Mononuclear cell (primary cell): Measurements from ENCODE around the gene ZAR1L. TPM values are rescaled to one million over a fixed set of nuclear protein-coding genes. Genes with fewer than 3 reads are reported as not detected.

Experiments
- H3K27me3 ChIP-seq: 2 replicates; pipeline ENCODE4 v1.6.0; 2011; ENCODE audit warnings: low read length, control low read depth; ENCODE audit not compliant: insufficient read depth
- H3K4me1 ChIP-seq: 2 replicates; pipeline ENCODE4 v1.5.1; 2011; ENCODE audit warnings: mild to moderate bottlenecking, low read length, control low read depth; ENCODE audit not compliant: insufficient read depth
- H3K4me3 ChIP-seq: 2 replicates; pipeline ENCODE4 v1.5.1; 2011; ENCODE audit warnings: mild to moderate bottlenecking, low read length, moderate library complexity
- H3K9me3 ChIP-seq: 2 replicates; pipeline ENCODE4 v1.5.1; 2011; ENCODE audit warnings: low read depth, mild to moderate bottlenecking, control low read depth, low read length
- total RNA-seq: library from RNA; depleted of rRNA; stranded (reverse); fragments of >200 nt; gene quantifications from one replicate; pipeline ENCODE4 v1.2.3, GENCODE V29; 2012

ZAR1L gene
- total RNA-seq, 1 donor, result not detected

GRCh38 chr13:32314271-32315237 lies 609 bp downstream of the ZAR1L start:
- H3K4me1 ChIP-seq, result peaks cover 38% of the 10 kb centered on the region
- no peaks in the 10 kb centered on the region for H3K27me3 ChIP-seq
- peak overlapping the region; percentile 75 for H3K4me3 ChIP-seq
- H3K9me3 ChIP-seq, result no peaks in the 10 kb centered on the region

DNA sequence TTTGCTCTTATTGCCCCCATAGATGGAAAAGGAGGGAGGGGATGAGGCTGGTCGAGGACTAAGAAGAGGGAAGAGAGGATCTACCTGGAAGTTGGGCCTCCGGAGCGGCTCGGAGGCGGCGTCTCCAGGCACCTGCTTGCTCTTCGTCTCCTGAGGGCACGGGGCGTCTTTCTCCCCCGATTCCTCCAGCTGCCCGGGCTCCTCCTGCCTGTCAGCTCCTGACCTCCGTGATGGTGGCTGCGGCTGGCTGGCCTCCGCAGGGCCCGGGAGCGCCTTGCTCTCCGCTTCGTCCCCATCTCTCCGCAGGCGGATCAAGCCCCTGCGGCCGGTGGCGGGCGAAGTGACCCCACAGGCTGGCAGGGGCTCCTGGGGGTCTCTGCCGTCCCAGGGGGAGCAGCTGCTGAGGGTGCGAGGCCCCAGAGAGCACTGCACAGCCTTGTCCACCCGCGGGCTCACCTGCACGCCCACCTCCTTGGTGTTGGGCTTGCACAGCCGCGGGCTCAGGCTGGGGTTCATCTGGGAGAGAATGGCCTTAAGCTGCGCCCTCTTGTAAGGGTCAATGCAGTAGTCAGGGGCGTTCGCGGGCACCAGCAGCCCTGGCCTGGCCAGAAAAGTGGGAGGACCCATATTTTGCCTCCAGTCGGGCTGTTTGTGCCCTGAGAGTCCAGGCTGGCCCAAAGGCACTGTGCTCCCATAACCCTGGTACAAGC lies 3.8 kb downstream of the ZAR1L start:
- Histone ChIP-seq H3K9me3 (no peaks in the 10 kb centered on the region), H3K27me3 (no peaks in the 10 kb centered on the region), H3K4me1 (peaks cover 32% of the 10 kb centered on the region), H3K4me3 (no peak overlapping the region)

DNA sequence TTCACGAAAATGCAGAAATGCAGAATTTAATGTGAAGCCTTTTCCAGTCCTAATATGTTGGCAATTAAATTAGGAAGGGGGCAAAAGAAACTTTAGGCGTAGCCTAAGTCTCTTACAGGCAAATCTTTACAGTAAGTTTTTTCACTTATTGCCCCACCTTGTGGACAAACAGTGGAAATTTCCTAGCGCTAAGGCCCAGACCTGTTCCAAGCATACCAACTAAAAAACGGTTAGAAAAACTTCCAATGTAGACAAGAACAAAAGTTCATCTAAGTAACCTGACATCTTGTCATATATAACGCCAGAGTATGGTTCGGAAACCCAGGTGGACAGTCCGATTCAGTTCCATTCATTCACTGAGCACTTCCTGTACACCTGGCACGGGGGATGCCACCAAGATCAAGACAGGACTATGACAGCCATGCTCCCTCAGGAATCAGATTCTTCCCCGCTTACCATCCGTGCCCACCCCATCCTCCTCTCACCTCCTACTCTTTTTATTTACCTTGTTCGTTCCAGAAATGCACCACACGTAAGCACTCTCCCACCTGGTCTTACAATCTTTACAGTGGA lies 4.9 kb downstream of the ZAR1L start:
- H3K9me3 ChIP-seq, result no peaks in the 10 kb centered on the region
- no peaks in the 10 kb centered on the region for H3K27me3 ChIP-seq
- peak overlapping the region; percentile 11 for H3K4me3 ChIP-seq
- peaks cover 26% of the 10 kb centered on the region for H3K4me1 ChIP-seq

- H3K27me3 ChIP-seq, result no peaks in the 10 kb centered on the region
- peak overlapping the region; percentile 11 for H3K4me3 ChIP-seq
- peaks cover 20% of the 10 kb centered on the region for H3K4me1 ChIP-seq
- H3K9me3 ChIP-seq, result no peaks in the 10 kb centered on the region
Observed at GRCh38 chr13:32309312-32310133, 5.6 kb downstream of the ZAR1L start.

GRCh38 chr13:32305646-32306045 lies 9.5 kb downstream of the ZAR1L start:
- Histone ChIP-seq H3K9me3 (no peaks in the 10 kb centered on the region), H3K4me1 (peaks cover 17% of the 10 kb centered on the region), H3K4me3 (no peak overlapping the region), H3K27me3 (no peaks in the 10 kb centered on the region)

DNA sequence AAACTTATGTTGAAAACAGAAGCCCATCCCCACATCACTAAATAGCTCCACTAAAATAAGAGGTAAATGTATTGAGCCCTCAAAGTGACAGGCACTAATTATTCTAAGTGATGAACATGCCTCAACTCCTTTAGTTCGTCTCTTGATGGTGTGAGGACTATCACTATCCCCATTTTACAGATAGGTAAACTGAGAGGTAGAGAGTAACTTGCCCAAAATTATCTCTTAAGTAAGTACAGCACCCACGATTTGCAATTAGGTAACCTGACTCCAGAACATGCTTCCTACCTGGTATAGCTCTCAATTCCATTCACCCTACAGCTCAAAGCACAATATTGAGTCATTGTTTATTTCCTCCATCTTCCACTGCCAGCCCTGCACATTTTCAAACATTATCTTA lies 12.7 kb downstream of the ZAR1L start:
- no peaks in the 10 kb centered on the region for H3K9me3 ChIP-seq
- H3K4me3 ChIP-seq, result no peak overlapping the region
- no peaks in the 10 kb centered on the region for H3K4me1 ChIP-seq
- no peaks in the 10 kb centered on the region for H3K27me3 ChIP-seq

GRCh38 chr13:32300920-32301319 lies 14.2 kb downstream of the ZAR1L start:
- Histone ChIP-seq H3K9me3 (no peaks in the 10 kb centered on the region), H3K4me3 (no peak overlapping the region), H3K4me1 (no peaks in the 10 kb centered on the region), H3K27me3 (no peaks in the 10 kb centered on the region)

- Histone ChIP-seq H3K4me1 (no peaks in the 10 kb centered on the region), H3K4me3 (no peak overlapping the region), H3K9me3 (no peaks in the 10 kb centered on the region), H3K27me3 (no peaks in the 10 kb centered on the region)
Observed at GRCh38 chr13:32300406-32300805, 14.8 kb downstream of the ZAR1L start.

DNA sequence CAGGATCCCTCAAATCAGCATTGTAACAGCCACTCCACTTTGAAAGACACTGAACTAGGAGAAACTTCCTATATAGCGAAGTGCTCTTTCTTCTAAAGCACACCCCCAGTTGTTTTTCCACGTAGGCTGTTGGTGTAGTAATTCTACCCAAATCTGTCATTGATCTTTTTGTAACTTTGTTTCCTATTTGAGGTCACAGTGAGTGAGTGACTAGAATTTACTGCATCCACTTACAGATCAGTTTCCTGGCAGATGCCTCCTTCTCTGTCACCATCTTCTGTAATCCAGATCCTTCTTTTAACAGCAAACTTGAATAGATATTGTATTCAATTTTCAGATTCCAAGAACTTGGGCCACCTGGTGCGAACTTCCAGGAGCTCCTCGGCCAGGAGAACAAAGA lies 15.3 kb downstream of the ZAR1L start:
- H3K27me3 ChIP-seq, result no peaks in the 10 kb centered on the region
- no peaks in the 10 kb centered on the region for H3K4me1 ChIP-seq
- H3K4me3 ChIP-seq, result no peak overlapping the region
- H3K9me3 ChIP-seq, result no peaks in the 10 kb centered on the region

DNA sequence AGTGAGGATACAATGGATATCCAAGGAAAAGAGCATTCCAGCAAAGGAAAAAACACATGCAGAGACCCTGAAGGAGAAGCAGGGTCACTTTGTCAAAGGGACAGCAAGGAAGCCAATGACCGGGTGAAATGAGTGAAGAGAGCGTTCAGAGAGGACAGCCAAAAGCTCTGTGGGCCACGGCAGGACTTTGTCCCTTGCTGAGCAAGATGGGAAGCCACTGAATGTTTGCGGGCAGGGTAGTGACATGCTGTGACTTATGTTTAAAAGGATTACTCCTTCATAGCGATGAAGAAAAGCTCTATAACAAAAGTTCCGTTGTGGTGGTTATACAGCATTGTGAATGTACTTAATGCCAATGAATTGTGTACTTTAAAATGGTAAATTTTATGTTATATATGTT lies 16.5 kb downstream of the ZAR1L start:
- no peaks in the 10 kb centered on the region for H3K27me3 ChIP-seq
- no peaks in the 10 kb centered on the region for H3K9me3 ChIP-seq
- H3K4me3 ChIP-seq, result no peak overlapping the region
- no peaks in the 10 kb centered on the region for H3K4me1 ChIP-seq

GRCh38 chr13:32297206-32297605 lies 18.0 kb downstream of the ZAR1L start:
- H3K9me3 ChIP-seq, result no peaks in the 10 kb centered on the region
- H3K4me3 ChIP-seq, result no peak overlapping the region
- no peaks in the 10 kb centered on the region for H3K4me1 ChIP-seq
- H3K27me3 ChIP-seq, result no peaks in the 10 kb centered on the region

GRCh38 chr13:32285633-32285965 lies 29.6 kb downstream of the ZAR1L start:
- Histone ChIP-seq H3K27me3 (no peaks in the 10 kb centered on the region), H3K9me3 (no peaks in the 10 kb centered on the region), H3K4me1 (no peaks in the 10 kb centered on the region), H3K4me3 (no peak overlapping the region)

DNA sequence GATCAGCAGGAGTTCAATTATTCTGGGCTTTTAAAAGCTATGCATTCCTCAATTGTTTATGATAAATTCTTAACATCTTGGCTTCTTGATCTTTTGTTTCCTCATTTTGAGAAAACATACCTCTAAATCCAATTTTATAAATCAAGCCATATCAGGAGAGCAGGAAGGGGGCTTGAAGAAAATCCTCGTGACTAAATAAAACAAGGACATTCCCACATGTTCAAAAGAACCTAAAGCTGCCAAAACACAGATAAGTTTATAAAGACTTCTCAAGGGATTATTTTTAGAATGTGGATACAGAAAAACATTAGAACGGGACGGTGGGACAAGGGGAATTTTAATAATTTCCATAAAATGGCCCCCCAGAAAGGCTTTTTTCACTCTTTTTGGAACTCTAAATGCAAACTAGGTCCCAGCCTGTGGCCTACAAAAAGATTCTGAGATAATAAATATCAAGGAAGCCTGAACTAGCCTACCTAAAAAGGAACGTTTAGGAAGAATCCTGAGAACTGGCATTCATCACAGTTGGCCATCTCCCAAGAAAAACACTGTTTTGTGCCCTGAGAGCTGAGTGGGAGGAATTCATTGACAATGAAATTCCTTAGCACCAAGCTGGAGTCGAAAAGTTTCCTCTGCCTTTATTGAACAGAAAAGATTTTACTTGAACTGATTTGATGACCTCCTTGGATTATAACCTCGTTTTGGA lies 30.1 kb downstream of the ZAR1L start:
- Histone ChIP-seq H3K9me3 (no peaks in the 10 kb centered on the region), H3K27me3 (no peaks in the 10 kb centered on the region), H3K4me3 (no peak overlapping the region), H3K4me1 (no peaks in the 10 kb centered on the region)

GRCh38 chr13:32282096-32282711 lies 33.0 kb downstream of the ZAR1L start:
- Histone ChIP-seq H3K9me3 (no peaks in the 10 kb centered on the region), H3K4me3 (no peak overlapping the region), H3K4me1 (no peaks in the 10 kb centered on the region), H3K27me3 (no peaks in the 10 kb centered on the region)
